KOPT-K1 (cell line): ENCODE measurements around the gene TARS3.

Source experiments
- H3K27ac ChIP-seq: fragments of 200-600 bp; sonication (generic); 2 replicates; pipeline ENCODE4 v1.5.1; 2016; ENCODE audit warnings: antibody characterized with exemption, mild to moderate bottlenecking, low read depth, low read length; ENCODE audit not compliant: poor library complexity, severe bottlenecking
- H3K36me3 ChIP-seq: fragments of 200-600 bp; sonication (generic); 2 replicates; pipeline ENCODE4 v1.5.1; 2017; ENCODE audit warnings: antibody characterized with exemption, mild to moderate bottlenecking, low read length, moderate library complexity; ENCODE audit not compliant: insufficient read depth
- H3K9me3 ChIP-seq: fragments of 200-600 bp; sonication (generic); 2 replicates; pipeline ENCODE4 v1.5.1; 2017; ENCODE audit warnings: antibody characterized with exemption, low read length, mild to moderate bottlenecking; ENCODE audit not compliant: insufficient read depth, poor library complexity, severe bottlenecking

Gene TARS3

GRCh38 chr15:101614761-101615160, 109.5 kb downstream of the TARS3 start:
- no peaks in the 10 kb centered on the region for H3K9me3 ChIP-seq
- no peak overlapping the region for H3K27ac ChIP-seq
- H3K36me3 ChIP-seq = no peaks in the 10 kb centered on the region

GRCh38 chr15:101614001-101614585, 110.2 kb downstream of the TARS3 start:
- Histone ChIP-seq H3K36me3 (no peaks in the 10 kb centered on the region), H3K9me3 (no peaks in the 10 kb centered on the region), H3K27ac (no peak overlapping the region)

- H3K27ac ChIP-seq = no peak overlapping the region
- H3K36me3 ChIP-seq = no peaks in the 10 kb centered on the region
Observed at GRCh38 chr15:101613130-101614000, 110.9 kb downstream of the TARS3 start.

GRCh38 chr15:101612676-101613075, 111.6 kb downstream of the TARS3 start:
- no peak overlapping the region for H3K27ac ChIP-seq
- H3K9me3 ChIP-seq = no peaks in the 10 kb centered on the region
- H3K36me3 ChIP-seq = no peaks in the 10 kb centered on the region

More at GRCh38 chr15:101613130-101614000, 110.9 kb downstream of the TARS3 start:
- H3K9me3 ChIP-seq = no peaks in the 10 kb centered on the region

GRCh38 chr15:101611580-101612299, 112.5 kb downstream of the TARS3 start:
- Histone ChIP-seq H3K27ac (no peak overlapping the region), H3K9me3 (no peaks in the 10 kb centered on the region), H3K36me3 (no peaks in the 10 kb centered on the region)

- Histone ChIP-seq H3K36me3 (no peaks in the 10 kb centered on the region), H3K27ac (no peak overlapping the region), H3K9me3 (no peaks in the 10 kb centered on the region)
Observed at GRCh38 chr15:101611007-101611406, 113.3 kb downstream of the TARS3 start.

- Histone ChIP-seq H3K36me3 (no peaks in the 10 kb centered on the region), H3K27ac (no peak overlapping the region), H3K9me3 (no peaks in the 10 kb centered on the region)
Observed at GRCh38 chr15:101610611-101611000, 113.7 kb downstream of the TARS3 start.

- H3K36me3 ChIP-seq = no peaks in the 10 kb centered on the region
- H3K27ac ChIP-seq = no peak overlapping the region
- H3K9me3 ChIP-seq = peaks cover 2% of the 10 kb centered on the region
Observed at GRCh38 chr15:101609742-101610610, 114.3 kb downstream of the TARS3 start.

GRCh38 chr15:101608201-101608600, 116.1 kb downstream of the TARS3 start:
- peaks cover 9% of the 10 kb centered on the region for H3K9me3 ChIP-seq

GRCh38 chr15:101607108-101607507, 117.2 kb downstream of the TARS3 start:
- H3K27ac ChIP-seq = no peak overlapping the region
- peaks cover 9% of the 10 kb centered on the region for H3K9me3 ChIP-seq
- no peaks in the 10 kb centered on the region for H3K36me3 ChIP-seq

More at GRCh38 chr15:101608201-101608600, 116.1 kb downstream of the TARS3 start:
- Histone ChIP-seq H3K36me3 (no peaks in the 10 kb centered on the region), H3K27ac (no peak overlapping the region)

GRCh38 chr15:101604124-101604874, 120.0 kb downstream of the TARS3 start:
- no peak overlapping the region for H3K27ac ChIP-seq

More at GRCh38 chr15:101604124-101604874, 120.0 kb downstream of the TARS3 start:
- Histone ChIP-seq H3K36me3 (no peaks in the 10 kb centered on the region), H3K9me3 (peaks cover 9% of the 10 kb centered on the region)
